CD4-positive, alpha-beta T cell treated with Interleukin-15 for 4 hours (primary cell): Measurements from ENCODE around the gene HPCA.

Source experiments
- DNase-seq: peaks from one replicate; pipeline ENCODE4 v3.0.0-alpha.2; 2020; ENCODE audit warnings: low spot score

The HPCA gene

GRCh38 chr1:32886004-32886827, at the start of gene HPCA:
Gene HPCA, plus strand, starts transcription at chr1:32886491. Its CDS starts 2,408 bp downstream, at chr1:32888899.
- DNase-seq = no peak

GRCh38 chr1:32848354-32849063, 37.8 kb upstream of the HPCA start:
- DNase-seq = no peak

GRCh38 chr1:32855861-32856617, 30.3 kb upstream of the HPCA start:
- DNase-seq = no peak

DNA sequence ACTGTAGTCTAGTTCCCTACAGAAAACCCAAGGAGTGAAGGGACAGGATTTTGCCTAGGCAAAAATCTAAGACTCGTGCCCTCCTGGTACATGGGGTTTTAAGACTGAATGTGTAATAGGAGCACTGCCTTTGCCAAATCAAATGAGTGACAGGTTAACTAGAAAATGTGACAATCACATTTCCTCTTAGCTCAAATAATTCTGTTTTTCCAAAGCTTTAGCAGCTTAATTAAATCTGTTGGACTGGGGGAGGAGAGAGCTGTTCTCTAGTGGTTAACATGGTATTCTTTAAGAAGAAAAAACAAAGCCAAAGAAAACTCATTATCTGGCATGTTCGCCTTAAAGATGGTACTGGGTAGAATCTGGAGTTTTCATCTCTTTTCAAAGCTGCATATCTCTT, 28.2 kb upstream of the HPCA start:
- DNase-seq = no peak

GRCh38 chr1:32858791-32859190, 27.5 kb upstream of the HPCA start:
- no peak for DNase-seq

DNA sequence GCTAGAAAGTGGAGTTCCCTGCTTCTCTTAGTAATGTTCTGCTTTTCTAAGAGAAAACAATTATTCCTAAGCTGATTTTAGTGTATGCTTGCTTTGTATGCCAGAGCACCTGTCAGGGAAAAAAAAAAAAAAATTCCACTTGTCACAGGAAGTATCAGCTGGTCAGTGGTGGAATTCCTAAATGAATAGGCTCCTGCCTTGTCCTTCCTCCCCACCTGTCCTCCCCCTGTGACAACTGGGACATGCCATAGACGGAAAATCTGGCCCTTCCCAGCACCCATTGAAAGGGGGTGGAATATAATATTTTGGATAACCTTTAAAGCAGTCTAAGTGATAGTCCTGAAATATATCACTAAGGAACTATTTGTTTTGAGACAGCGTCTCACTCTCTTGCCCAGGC, 26.4 kb upstream of the HPCA start:
- no peak for DNase-seq

GRCh38 chr1:32860566-32860965, 25.7 kb upstream of the HPCA start:
- no peak for DNase-seq

GRCh38 chr1:32861904-32862695, 24.2 kb upstream of the HPCA start:
- DNase-seq = no peak

- DNase-seq = no peak
These were observed 22.9 kb upstream of the HPCA start for GRCh38 chr1:32863218-32863880.

GRCh38 chr1:32863881-32864245, 22.4 kb upstream of the HPCA start:
- DNase-seq = no peak

GRCh38 chr1:32864375-32865019, 21.8 kb upstream of the HPCA start:
- no peak for DNase-seq

DNA sequence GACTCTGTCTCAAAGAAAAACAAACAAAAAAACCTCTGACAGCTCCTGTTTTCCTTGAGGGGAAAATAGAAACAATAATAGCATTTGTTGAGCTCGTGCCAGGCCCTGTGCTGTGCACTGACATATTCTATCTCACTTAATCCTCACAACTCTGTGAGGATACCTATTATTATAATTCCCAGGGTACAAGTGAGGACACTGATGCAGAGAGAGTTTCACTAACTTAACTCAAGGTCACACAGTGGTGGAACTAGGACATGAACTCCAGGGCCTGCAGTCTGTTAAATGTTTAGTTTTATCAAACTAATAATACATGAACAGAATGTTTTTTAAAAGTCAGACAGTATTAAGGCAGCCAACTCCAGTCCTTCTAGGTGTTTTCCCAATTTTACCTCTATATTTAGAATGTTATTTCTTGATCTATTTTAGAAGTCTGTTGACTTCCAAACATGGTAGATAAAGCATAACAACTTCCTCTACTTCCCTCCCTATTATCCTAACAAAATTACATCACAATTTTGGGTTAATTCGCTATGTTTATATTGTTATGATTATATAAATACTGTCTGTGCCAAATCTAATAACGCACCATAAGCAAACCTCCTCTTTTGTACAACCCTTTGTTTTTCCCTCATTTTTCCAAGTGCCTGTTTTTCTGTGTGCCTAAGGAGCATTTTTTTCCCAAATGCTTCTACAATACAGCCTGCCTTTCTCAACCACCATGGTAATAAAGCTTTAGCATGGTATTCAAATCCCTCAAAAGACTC, 20.5 kb upstream of the HPCA start:
- DNase-seq = no peak

DNA sequence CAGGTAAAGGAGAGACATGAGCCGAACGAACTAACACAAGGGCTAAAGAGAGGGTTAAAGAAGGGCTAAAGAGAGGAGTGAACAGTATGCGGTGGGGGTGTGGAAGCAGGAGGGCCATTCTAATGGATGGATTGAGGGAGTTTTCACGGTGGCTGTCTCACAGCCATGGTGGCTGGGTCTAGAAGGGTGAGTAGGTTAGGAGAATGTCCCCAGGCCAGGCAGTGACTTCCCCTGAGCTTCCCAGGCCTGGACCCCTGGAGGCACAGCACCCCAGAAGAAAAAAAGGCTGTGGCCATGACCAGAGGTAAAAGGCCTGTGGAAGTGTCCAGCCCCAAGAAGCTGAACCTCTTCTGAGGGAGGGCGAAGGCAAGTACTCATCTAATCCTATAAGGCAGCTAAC, 19.1 kb upstream of the HPCA start:
- DNase-seq = no peak

- no peak for DNase-seq
These were observed 18.6 kb upstream of the HPCA start for GRCh38 chr1:32867671-32868070.

- no peak for DNase-seq
These were observed 18.2 kb upstream of the HPCA start for GRCh38 chr1:32868085-32868484.

- DNase-seq = no peak
These were observed 17.4 kb upstream of the HPCA start for GRCh38 chr1:32868806-32869455.

- DNase-seq = no peak
These were observed 16.2 kb upstream of the HPCA start for GRCh38 chr1:32869923-32870614.

DNA sequence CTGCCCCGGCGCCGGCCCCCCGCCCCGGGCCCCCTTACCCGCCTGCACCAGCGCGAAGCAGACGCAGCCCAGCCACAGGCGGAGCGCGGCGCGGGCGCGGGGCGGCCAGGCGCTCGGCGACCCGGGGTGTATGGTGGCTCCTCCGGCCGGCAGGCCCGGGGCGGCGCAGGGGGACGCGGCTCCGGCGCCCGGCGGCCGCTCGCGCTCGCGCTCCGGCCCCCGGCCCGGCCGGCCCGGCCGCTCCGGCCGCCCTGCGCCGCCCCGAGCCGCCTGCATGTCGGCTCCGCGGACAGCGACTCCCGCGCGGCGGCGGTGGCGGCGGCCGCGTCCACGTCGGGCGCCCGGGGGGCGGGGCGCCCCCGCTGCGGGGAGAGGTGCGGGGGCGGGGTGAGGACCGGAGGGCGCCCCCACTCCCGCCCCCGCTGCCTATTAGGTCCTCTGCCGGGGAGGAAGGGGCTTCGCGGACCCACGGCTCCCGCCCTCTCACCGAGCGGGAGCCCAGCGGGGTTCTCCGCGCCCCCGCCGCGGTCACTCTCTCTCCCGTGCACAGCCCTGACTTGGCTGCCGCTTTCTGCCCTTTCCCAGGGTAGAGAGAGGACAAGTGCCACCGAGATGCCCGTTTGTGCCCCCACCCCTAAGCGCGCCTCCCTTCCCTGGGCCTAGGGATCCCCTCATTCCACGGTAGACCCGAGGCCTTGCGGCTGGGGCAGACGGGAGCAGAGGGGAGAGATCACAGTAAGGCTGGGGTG, 15.5 kb upstream of the HPCA start, which contains the start of gene FNDC5:
FNDC5 (minus strand) TSS at position 298 of the 749 bp plus-strand sequence.
- DNase-seq = no peak
